Measurements from ENCODE around the gene LRP1-AS.

DNA sequence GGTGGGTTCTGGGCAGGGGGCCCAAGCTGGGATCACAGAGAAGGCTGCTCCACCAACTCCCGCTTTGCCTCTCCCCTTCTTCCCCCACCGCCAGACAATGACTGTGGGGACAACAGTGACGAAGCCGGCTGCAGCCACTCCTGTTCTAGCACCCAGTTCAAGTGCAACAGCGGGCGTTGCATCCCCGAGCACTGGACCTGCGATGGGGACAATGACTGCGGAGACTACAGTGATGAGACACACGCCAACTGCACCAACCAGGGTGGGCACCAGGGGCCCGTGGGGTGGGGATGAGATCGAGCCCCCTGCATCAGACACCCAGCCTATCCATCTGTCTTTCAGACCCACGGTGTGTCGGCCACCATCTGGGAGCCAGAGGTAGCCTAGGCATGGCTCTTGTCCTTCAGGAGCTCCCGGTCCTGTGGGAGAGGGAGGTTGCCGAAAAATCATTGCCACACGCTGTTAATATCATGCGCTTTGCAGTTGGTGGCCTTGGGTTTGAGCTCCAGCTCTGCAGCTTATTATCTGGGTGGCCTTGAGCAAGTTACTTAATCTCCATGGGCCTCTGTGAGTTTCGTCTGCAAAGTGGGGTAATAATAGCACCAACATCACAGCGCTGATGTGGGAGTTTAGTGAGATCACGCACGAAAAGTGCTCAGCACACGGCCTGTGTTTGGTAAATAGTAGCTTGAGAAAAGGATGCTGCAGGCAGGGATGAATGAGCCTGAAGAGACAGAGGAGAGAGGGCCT lies 21.8 kb upstream of the LRP1-AS start:
- TF ChIP-seq, protein P1, sequence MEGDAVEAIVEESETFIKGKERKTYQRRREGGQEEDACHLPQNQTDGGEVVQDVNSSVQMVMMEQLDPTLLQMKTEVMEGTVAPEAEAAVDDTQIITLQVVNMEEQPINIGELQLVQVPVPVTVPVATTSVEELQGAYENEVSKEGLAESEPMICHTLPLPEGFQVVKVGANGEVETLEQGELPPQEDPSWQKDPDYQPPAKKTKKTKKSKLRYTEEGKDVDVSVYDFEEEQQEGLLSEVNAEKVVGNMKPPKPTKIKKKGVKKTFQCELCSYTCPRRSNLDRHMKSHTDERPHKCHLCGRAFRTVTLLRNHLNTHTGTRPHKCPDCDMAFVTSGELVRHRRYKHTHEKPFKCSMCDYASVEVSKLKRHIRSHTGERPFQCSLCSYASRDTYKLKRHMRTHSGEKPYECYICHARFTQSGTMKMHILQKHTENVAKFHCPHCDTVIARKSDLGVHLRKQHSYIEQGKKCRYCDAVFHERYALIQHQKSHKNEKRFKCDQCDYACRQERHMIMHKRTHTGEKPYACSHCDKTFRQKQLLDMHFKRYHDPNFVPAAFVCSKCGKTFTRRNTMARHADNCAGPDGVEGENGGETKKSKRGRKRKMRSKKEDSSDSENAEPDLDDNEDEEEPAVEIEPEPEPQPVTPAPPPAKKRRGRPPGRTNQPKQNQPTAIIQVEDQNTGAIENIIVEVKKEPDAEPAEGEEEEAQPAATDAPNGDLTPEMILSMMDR (IDR thresholded peaks at IDR 0.05; ENCODE audit: low read length): no peak
- TF ChIP-seq EZH2 (optimal IDR thresholded peaks at IDR 0.05; ENCODE audit: low read depth, low read length): no peak

Data from MM.1S (cell line).